Neutrophil (primary cell): ENCODE results near the gene PPIL6.

ENCODE experiments used
- H3K27ac ChIP-seq: fragments of 200-600 bp; sonication (generic); 2 replicates; pipeline ENCODE4 v1.5.1; 2016; ENCODE audit warnings: mild to moderate bottlenecking, moderate library complexity
- H3K27me3 ChIP-seq: fragments of 200-600 bp; sonication (generic); 2 replicates; pipeline ENCODE4 v1.6.0; 2016; ENCODE audit warnings: mild to moderate bottlenecking
- H3K36me3 ChIP-seq: fragments of 200-600 bp; sonication (generic); 2 replicates; pipeline ENCODE4 v1.5.1; 2017
- H3K4me1 ChIP-seq, 2 experiments: fragments of 200-600 bp in 1 of 2; sonication (generic) in 1 of 2; 1 replicate in 1 of 2; 2 replicates in 1 of 2; pipeline versions ENCODE4 v1.5.1 to v1.6.1; 2013 to 2016; ENCODE audit warnings: low read depth in 1 of 2, low read length in 1 of 2, mild to moderate bottlenecking in 1 of 2, moderate library complexity in 1 of 2; ENCODE audit not compliant: control insufficient read depth in 1 of 2, insufficient read depth in 1 of 2
- H3K4me3 ChIP-seq, 2 experiments: fragments of 200-600 bp in 1 of 2; sonication (generic) in 1 of 2; 1 replicate in 1 of 2; 2 replicates in 1 of 2; pipeline ENCODE4 v1.5.1; 2013 to 2016; ENCODE audit warnings: low read depth in 1 of 2, low read length in 1 of 2, mild to moderate bottlenecking in 1 of 2, moderate library complexity in 1 of 2
- H3K9me3 ChIP-seq: fragments of 200-600 bp; sonication (generic); 2 replicates; pipeline ENCODE4 v1.5.1; 2016
- TF ChIP-seq, protein P1 (sequence below): fragments of 200-600 bp; sonication (generic); IDR thresholded peaks from 2 replicates; pipeline ENCODE4 v1.5.1; 2016; ENCODE audit warnings: antibody characterized with exemption

PPIL6 gene

DNA sequence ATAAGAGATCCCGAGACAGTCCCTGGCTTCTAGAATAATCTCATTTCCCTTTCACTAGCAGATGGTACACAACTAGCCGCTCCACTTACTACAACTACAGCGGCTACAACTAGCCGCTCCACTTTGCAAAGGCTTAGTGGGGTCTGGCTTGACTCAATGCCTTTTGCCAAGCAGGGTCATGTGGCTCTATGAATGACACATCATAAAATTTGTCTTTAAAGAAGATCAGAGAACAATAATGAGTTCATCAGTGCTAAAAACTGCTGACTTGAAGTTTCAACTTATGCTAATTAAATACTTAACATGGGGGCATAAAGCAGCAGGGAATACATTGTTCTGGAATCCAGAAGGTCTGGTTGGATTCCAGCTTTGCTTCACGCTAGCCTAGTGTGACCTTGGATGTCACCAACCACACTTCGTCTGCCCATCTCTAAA is 17.2 kb upstream of the PPIL6 start:
- no peaks in the 10 kb centered on the region for H3K27me3 ChIP-seq

DNA sequence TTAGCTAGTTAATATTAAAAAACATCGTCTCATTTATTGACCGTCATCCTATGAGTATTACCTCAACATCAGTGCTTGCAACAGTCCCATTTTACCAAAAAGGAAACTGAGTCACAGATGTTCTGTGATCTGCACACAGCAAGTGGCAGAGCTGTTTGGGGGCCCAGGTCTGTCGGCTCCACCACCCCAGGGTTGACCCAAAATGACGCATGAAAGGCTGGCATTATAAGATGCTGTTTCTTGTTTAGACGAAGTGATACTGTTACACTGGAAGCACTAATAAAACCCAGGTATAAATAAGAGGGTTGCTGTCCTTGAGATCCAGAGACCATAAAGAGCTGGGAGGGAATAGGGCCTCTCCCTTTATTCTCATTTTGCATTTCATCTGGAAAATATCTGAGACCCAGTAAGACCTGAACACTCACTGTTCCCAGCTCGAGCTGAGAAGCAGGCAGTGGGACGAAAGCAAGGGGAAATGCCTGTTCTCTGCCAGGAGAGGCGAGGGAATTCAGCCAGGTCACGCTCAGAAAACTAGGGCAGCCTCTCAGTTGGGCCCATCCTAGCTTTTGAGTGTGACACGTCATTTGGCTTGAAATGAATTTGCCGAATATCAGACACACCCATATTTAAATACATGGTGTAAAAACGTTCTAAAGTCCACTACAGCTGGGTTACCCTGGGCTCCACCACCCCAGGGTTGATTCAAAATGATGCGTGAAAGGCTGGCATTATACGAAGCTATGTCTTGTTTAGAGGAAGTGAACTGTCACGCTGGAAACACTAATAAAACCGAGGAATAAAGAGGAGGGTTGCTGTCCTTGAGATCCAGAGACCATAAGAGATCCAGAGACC is 16.5 kb upstream of the PPIL6 start:
- Histone ChIP-seq H3K4me3 (peak overlapping the region in 1 of 2 experiments; percentile 97), H3K4me1 (peaks cover 57 to 59% of the 10 kb centered on the region in 2 experiments), H3K27ac (no peak overlapping the region)

More for the DNA sequence above, 17.2 kb upstream of the PPIL6 start:
- H3K4me1 ChIP-seq = peaks cover 51 to 53% of the 10 kb centered on the region in 2 experiments
- no peak overlapping the region for H3K27ac ChIP-seq
- no peaks in the 10 kb centered on the region for H3K9me3 ChIP-seq
- no peak overlapping the region for H3K4me3 ChIP-seq
- H3K36me3 ChIP-seq = peaks cover 19% of the 10 kb centered on the region
- TF ChIP-seq, protein P1, sequence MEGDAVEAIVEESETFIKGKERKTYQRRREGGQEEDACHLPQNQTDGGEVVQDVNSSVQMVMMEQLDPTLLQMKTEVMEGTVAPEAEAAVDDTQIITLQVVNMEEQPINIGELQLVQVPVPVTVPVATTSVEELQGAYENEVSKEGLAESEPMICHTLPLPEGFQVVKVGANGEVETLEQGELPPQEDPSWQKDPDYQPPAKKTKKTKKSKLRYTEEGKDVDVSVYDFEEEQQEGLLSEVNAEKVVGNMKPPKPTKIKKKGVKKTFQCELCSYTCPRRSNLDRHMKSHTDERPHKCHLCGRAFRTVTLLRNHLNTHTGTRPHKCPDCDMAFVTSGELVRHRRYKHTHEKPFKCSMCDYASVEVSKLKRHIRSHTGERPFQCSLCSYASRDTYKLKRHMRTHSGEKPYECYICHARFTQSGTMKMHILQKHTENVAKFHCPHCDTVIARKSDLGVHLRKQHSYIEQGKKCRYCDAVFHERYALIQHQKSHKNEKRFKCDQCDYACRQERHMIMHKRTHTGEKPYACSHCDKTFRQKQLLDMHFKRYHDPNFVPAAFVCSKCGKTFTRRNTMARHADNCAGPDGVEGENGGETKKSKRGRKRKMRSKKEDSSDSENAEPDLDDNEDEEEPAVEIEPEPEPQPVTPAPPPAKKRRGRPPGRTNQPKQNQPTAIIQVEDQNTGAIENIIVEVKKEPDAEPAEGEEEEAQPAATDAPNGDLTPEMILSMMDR = no peak

DNA sequence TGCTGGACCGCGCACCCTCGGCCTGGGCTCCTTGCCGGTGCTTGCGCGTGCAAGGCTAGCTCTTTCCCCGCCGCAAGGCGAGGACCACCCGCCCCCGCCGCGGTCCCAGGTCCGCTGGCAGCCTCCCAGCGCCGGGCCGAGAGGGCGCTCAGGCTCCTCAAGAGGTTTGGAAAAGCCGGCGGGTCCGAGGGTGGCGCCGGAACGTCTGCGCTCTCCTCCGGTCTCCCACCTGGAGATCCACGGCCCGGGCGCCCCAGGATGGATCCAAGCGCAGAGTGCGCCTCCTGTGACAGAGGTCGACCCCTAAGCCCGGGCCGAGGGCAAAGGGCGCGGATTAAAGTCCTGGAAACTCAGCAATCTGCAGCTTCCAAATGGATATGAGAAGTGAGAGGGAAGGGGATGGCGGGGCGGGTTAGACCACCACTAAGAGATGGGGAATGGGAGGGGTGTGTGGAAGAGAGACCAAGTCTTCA is 15.7 kb upstream of the PPIL6 start:
- Histone ChIP-seq H3K4me1 (peaks cover 63 to 67% of the 10 kb centered on the region in 2 experiments), H3K27ac (peak overlapping the region; percentile 95), H3K4me3 (peak overlapping the region; percentile 75 to 97), H3K27me3 (no peaks in the 10 kb centered on the region), H3K36me3 (peaks cover 28% of the 10 kb centered on the region), H3K9me3 (no peaks in the 10 kb centered on the region)
- TF ChIP-seq, protein P1 = no peak

More for the DNA sequence above, 16.5 kb upstream of the PPIL6 start:
- TF ChIP-seq, protein P1 = no peak
- Histone ChIP-seq H3K9me3 (no peaks in the 10 kb centered on the region), H3K27me3 (no peaks in the 10 kb centered on the region), H3K36me3 (peaks cover 23% of the 10 kb centered on the region)

DNA sequence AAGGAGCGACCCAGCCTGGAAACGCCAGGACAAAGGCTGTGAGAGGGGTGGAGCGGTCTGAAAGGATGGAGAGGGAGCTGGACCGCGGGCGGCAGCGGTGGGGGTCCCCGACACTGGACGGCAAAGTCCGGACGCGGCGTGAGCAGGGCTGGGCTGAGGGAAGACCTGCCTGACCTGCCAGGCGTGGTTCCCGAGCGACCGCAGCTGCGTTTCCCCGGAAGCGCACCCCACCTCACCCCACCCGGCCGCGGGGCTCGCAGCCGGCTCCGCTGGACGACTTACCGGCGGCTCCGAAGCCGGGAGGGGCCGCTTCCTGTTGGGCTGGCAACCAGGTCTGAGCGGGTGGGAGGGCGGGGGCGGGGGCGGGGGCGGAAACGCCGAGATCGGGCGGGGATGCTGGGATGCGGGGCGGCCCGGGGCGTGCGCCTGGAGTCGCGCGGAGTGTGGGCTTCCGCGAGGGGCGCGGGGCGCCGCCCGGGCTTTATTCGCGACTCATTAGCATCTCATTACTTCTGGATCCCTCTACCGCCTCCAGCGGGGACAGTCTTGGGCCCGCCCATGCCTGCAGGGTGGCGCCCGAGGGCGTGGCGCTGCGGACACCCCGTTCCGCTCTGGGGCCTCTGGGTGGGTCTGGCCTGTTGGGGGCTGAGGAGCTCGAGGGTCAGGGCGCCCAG is 15.1 kb upstream of the PPIL6 start, which contains the start of gene MICAL1:
MICAL1 (minus strand) TSS at position 336 of the 674 bp plus-strand sequence. CDS start 1,576 bp downstream, outside the sequence.
- TF ChIP-seq, protein P1 = peak; percentile 63
- H3K9me3 ChIP-seq = no peaks in the 10 kb centered on the region
- H3K36me3 ChIP-seq = peaks cover 34% of the 10 kb centered on the region
- peaks cover 67 to 68% of the 10 kb centered on the region in 2 experiments for H3K4me1 ChIP-seq
- H3K27me3 ChIP-seq = no peaks in the 10 kb centered on the region
- H3K27ac ChIP-seq = peak within 1 kb of the TSS; percentile 95
- H3K4me3 ChIP-seq = peak within 1 kb of the TSS; percentile 75 to 97

DNA sequence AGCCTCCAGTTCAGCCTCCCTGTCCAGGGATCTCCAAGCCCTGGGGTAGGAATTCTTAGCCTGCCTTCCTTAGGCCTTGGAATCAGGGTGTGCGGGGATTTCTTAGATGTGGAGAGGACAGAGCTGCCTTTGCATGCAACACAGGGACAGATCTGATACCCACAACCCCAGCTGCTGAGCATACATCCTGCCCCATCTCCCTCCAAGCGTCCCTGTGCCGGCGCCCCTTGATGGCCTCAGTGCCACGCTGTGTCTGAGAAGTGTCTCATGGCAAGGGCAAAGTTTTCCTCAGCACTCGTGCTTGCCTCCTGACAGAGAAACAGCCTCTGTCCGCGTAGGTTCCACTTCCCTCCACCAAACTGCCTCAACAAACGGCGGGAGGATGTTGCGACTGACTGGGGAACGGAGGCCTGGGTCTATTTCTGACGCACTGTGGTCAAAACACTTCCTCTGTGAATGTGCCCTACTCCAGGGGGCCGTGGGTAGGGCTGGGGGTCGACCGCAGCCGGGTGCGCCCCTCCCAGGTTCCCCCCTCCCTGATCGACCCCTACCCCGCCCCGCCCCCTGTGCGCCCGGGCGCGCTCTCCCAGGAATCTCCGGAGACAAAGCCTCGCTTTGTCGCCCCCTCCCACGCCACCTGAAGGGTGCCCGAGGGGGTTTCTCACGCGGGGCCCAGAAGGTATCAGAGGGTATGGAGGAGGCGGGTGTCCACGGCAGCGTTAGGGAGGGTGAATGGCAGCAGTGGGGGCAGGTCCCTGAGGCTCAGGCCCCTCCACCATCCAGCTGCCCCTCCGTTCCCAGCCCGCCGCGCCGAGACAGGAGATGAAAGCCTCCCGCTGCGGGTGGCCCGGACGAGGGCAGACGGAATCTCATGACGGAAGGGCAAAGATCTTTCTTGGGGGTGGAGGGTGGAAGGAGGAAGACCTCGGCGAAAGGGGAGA is 14.3 kb upstream of the PPIL6 start:
- Histone ChIP-seq H3K4me3 (peak overlapping the region; percentile 75 to 97), H3K36me3 (peaks cover 42% of the 10 kb centered on the region), H3K4me1 (peaks cover 71 to 74% of the 10 kb centered on the region in 2 experiments), H3K9me3 (no peaks in the 10 kb centered on the region), H3K27me3 (no peaks in the 10 kb centered on the region), H3K27ac (peak overlapping the region; percentile 95)
- TF ChIP-seq, protein P1 = peak; percentile 51
